GM18870 (cell line): ENCODE results near the gene NUDC.
"Not testable (repeated sequence)": the region's sequence is repeated elsewhere in the genome, so short reads cannot be mapped to it uniquely, and the experiment has no call there.

Experiments
- ATAC-seq: cut with Tn5 transposase; IDR thresholded peaks from one replicate; pipeline ENCODE4 v1.9.1; 2021; ENCODE audit warnings: moderate library complexity; ENCODE audit not compliant: unreplicated experiment

Gene NUDC

GRCh38 chr1:26911399-26912146, 10.0 kb upstream of the NUDC start:
- no peak for ATAC-seq

GRCh38 chr1:26912147-26912490, 9.4 kb upstream of the NUDC start:
- ATAC-seq = no peak

- no peak for ATAC-seq
These were observed 8.2 kb upstream of the NUDC start for GRCh38 chr1:26913389-26913753.

- no peak for ATAC-seq
These were observed 7.6 kb upstream of the NUDC start, which contains the start of gene NR0B2 for GRCh38 chr1:26913754-26914619. Gene NR0B2, minus strand, starts transcription at chr1:26913975. Its CDS starts 35 bp downstream, at chr1:26913940.

- no peak for ATAC-seq
These were observed 6.2 kb upstream of the NUDC start for GRCh38 chr1:26915204-26915842.

- ATAC-seq = no peak
These were observed 410 bp upstream of the NUDC start for GRCh38 chr1:26921126-26921539.

- no peak for ATAC-seq
These were observed 837 bp downstream of the NUDC start for GRCh38 chr1:26922431-26922729.

- no peak for ATAC-seq
These were observed 1.4 kb downstream of the NUDC start for GRCh38 chr1:26922901-26923300.

GRCh38 chr1:26923711-26924110, 2.2 kb downstream of the NUDC start:
- ATAC-seq = no peak

- no peak for ATAC-seq
These were observed 11.0 kb downstream of the NUDC start for GRCh38 chr1:26932531-26932930.

- no peak for ATAC-seq
These were observed 15.3 kb downstream of the NUDC start for GRCh38 chr1:26936823-26937222.

- no peak for ATAC-seq
These were observed 16.6 kb downstream of the NUDC start for GRCh38 chr1:26938004-26938658.

GRCh38 chr1:26938659-26939025, 17.1 kb downstream of the NUDC start:
- ATAC-seq = no peak

- ATAC-seq = no peak
These were observed 19.8 kb downstream of the NUDC start for GRCh38 chr1:26941311-26941710.

GRCh38 chr1:26942656-26943055, 21.1 kb downstream of the NUDC start:
- ATAC-seq = no peak

- no peak for ATAC-seq
These were observed 23.6 kb downstream of the NUDC start for GRCh38 chr1:26945138-26945537.

GRCh38 chr1:26945728-26946127, 24.2 kb downstream of the NUDC start:
- ATAC-seq = no peak

- no peak for ATAC-seq
These were observed 24.7 kb downstream of the NUDC start for GRCh38 chr1:26946270-26946669.

- not testable (repeated sequence) for ATAC-seq
These were observed 27.1 kb downstream of the NUDC start for GRCh38 chr1:26948725-26949057.

- no peak for ATAC-seq
These were observed 27.9 kb downstream of the NUDC start for GRCh38 chr1:26949266-26949925.

- ATAC-seq = no peak
These were observed 28.4 kb downstream of the NUDC start for GRCh38 chr1:26949926-26950319.
